Measurements from ENCODE around the gene CCDC27.
"Not testable (repeated sequence)": the region's sequence is repeated elsewhere in the genome, so short reads cannot be mapped to it uniquely, and the experiment has no call there.

Gene CCDC27

GRCh38 chr1:3724416-3725030 is 27.7 kb upstream of the CCDC27 start:
- H3K4me3 ChIP-seq (ENCODE audit: low read depth, low read length); DNase-seq (ENCODE audit: low read depth, low spot score); POLR2A ChIA-PET: not testable (repeated sequence)
- TF ChIP-seq, protein P1, sequence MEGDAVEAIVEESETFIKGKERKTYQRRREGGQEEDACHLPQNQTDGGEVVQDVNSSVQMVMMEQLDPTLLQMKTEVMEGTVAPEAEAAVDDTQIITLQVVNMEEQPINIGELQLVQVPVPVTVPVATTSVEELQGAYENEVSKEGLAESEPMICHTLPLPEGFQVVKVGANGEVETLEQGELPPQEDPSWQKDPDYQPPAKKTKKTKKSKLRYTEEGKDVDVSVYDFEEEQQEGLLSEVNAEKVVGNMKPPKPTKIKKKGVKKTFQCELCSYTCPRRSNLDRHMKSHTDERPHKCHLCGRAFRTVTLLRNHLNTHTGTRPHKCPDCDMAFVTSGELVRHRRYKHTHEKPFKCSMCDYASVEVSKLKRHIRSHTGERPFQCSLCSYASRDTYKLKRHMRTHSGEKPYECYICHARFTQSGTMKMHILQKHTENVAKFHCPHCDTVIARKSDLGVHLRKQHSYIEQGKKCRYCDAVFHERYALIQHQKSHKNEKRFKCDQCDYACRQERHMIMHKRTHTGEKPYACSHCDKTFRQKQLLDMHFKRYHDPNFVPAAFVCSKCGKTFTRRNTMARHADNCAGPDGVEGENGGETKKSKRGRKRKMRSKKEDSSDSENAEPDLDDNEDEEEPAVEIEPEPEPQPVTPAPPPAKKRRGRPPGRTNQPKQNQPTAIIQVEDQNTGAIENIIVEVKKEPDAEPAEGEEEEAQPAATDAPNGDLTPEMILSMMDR (IDR thresholded peaks at IDR 0.05; ENCODE audit: insufficient read depth, low read length, missing control alignments), result peak; percentile 91
- CTCF ChIA-PET, result interaction anchor here (0.6 to 1.8 kb wide), 40 partner anchors 9 to 272 kb away, joined by 3 to 23 read pairs (median 4); partner anchors contain the start of gene LRRC47

DNA sequence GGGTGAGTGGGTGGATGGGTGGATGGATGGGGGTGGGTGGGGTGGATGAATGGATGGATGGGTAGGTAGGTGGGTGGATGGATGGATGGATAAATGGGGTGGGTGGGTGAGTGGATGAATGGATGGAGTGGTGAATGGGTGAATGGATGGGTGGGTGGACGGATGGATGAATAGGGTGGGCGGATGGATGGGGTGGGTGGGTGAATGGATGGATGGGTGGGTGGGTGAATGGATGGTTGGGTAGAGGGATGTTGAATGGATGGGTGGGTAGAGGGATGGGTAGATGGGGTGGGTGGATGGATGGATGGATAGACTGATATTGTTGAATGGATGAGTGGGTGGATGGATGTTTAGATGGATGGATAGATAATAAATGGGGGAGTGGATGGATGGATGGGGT is 26.9 kb upstream of the CCDC27 start:
- no peak overlapping the region for H3K4me3 ChIP-seq (ENCODE audit: low read depth, low read length)
- CTCF ChIA-PET, result interaction anchor here (1.0 to 1.8 kb wide), 14 partner anchors 8 to 273 kb away, joined by 3 to 23 read pairs (median 6); no protein-coding TSS in a partner anchor
- POLR2A ChIA-PET, result no interaction called here
- TF ChIP-seq, protein P1 (IDR thresholded peaks at IDR 0.05; ENCODE audit: insufficient read depth, low read length, missing control alignments), result no peak
- DNase-seq (ENCODE audit: low read depth, low spot score), result no peak

DNA sequence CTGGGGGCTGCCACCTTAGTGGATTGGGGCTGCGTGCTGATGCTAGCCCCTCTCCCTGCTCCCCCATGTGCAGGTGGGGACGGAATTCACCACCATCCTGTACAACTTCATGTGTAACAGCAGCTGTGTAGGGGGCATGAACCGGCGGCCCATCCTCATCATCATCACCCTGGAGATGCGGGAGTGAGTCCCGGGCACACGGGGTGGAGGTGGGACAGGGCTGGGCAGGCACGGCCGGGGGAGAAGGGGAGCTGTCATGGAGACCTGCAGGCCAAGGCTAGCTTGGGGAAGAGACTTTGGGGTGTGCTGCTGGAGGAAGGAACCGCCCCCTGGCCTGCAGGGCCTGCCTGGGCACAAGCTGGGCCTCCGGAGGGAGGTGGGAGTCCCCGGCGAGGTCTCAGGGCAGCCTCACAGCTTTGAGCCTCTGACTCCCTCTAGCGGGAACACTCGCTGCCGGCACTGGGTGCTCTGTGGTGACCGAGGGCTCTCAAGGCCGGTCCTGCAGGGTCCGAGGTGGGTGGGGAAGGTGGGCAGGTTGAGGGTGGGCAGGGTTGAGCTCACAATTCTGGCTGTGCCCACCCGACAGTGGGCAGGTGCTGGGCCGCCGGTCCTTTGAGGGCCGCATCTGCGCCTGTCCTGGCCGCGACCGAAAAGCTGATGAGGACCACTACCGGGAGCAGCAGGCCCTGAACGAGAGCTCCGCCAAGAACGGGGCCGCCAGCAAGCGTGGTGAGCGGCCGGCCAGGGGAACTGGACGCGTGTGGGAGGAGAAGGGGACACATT is 25.0 kb upstream of the CCDC27 start:
- H3K4me3 ChIP-seq (ENCODE audit: low read depth, low read length), result no peak overlapping the region
- ChIA-PET POLR2A (no interaction called here), CTCF (interaction anchor here (0.7 to 1.7 kb wide), 11 partner anchors 9 to 274 kb away, joined by 3 to 10 read pairs (median 4); partner anchors contain the start of gene CCDC27)
- no peak for DNase-seq (ENCODE audit: low read depth, low spot score)
- TF ChIP-seq, protein P1 (IDR thresholded peaks at IDR 0.05; ENCODE audit: insufficient read depth, low read length, missing control alignments), result peak; percentile 56

DNA sequence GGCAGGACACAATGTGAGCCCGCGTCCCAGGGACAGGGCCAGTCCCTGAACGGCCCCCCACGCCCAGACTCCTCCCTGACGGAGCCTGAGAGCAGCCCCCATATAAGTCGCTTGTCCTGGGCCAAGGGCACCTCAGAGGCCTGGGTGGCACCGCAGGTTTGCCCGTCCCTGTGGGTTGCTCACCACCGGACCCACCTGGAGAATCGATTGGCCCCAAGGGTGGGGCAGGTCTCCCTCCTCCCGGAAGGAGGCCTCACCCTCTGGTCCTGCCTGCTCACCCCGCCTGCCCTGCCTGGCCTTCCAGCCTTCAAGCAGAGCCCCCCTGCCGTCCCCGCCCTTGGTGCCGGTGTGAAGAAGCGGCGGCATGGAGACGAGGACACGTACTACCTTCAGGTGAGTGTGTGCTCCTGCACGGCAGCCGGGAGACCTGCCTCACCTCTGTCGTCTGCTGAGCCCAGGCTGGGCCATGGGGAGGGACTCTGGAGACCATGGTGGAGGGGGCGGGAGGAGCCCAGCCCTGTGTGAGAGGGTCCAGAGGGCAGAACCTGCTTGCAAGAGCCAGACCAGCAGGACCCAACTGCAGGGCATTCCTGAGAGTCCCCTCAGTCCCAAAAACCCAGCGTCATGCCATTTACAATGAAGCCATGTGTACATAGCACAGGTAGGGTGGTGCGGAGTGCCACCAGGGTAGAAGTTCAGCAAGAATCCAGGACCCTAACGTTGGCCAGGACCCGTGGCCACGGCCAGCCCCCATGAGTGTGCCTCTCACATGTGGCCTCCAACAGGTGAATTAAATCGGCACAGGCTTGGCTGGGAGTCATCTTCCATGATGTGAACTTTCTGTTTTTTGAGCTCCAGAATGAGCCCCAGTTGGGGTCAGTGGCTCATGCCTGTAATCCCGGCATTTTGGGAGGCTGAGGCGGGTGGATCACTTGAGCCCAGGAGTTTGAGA is 24.1 kb upstream of the CCDC27 start:
- TF ChIP-seq, protein P1 (IDR thresholded peaks at IDR 0.05; ENCODE audit: insufficient read depth, low read length, missing control alignments), result no peak
- ChIA-PET CTCF (interaction anchor here (0.7 to 1.7 kb wide), 12 partner anchors 8 to 275 kb away, joined by 3 to 10 read pairs (median 4); partner anchors contain the start of gene CCDC27), POLR2A (no interaction called here)
- DNase-seq (ENCODE audit: low read depth, low spot score), result no peak
- H3K4me3 ChIP-seq (ENCODE audit: low read depth, low read length), result no peak overlapping the region

DNA sequence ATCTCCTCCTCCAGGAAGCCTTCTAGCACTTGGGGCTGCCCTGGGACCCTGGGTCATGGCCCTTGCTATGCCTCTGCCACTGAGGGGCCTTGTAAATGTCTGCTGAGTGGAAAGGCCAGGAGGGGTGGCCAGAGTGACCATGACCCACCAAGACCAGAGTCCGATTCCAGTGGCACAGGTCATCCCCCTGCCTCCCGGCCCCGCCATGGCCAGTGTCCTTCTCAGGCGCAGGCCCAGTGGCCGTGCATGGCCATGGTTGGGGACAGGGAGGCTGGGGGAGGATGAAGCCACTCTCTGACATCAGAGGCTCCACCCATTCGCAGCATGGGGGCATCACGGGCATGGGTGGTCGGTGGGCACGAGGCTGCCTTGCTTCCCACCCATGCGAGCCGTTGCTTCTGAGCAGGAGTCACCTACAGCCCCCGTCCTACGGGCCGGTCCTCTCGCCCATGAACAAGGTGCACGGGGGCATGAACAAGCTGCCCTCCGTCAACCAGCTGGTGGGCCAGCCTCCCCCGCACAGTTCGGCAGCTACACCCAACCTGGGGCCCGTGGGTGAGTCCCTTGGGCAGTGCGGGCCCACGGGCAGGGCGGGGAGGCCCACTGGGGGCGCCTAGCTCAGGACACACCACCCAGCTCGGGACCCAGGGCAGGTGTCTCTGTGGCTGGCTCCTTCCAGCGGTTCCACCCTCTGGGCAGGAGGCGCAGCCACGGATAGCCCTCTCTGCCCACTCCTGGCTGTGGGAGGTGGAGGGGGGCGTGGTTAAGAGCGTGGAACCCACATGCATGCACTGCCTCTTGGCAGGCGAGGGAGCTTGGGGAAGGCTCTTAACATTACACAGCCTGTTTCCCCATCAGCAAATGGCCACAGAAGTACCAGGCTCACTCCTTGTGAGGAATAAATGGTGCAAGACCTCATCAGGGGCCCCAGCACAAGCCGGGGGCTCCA is 22.4 kb upstream of the CCDC27 start:
- ChIA-PET CTCF (no interaction called here), POLR2A (no interaction called here)
- no peak overlapping the region for H3K4me3 ChIP-seq (ENCODE audit: low read depth, low read length)
- TF ChIP-seq, protein P1 (IDR thresholded peaks at IDR 0.05; ENCODE audit: insufficient read depth, low read length, missing control alignments), result no peak
- DNase-seq (ENCODE audit: low read depth, low spot score), result no peak

All from AG04449 (cell line).